ENCODE results near the gene MPHOSPH9.

GRCh38 chr12:123109319-123109772, 123.6 kb downstream of the MPHOSPH9 start:
- no peak for TF ChIP-seq EP300 (IDR thresholded peaks at IDR 0.05; ENCODE audit: borderline replicate concordance)
- TF ChIP-seq CEBPB (IDR thresholded peaks at IDR 0.05): no peak
- no peak for TF ChIP-seq EGR1 (IDR thresholded peaks at IDR 0.05)
- no peak for TF ChIP-seq REST (IDR thresholded peaks at IDR 0.05; ENCODE audit: low read depth)
- no peak for TF ChIP-seq TAF1 (IDR thresholded peaks at IDR 0.05; ENCODE audit: low read depth)
- TF ChIP-seq TCF12 (IDR thresholded peaks at IDR 0.05; ENCODE audit: low read depth): no peak
- TF ChIP-seq FOXM1 (IDR thresholded peaks at IDR 0.05; ENCODE audit: borderline replicate concordance, low read depth): no peak
